ENCODE measurements around the gene DOCK9.

DNA sequence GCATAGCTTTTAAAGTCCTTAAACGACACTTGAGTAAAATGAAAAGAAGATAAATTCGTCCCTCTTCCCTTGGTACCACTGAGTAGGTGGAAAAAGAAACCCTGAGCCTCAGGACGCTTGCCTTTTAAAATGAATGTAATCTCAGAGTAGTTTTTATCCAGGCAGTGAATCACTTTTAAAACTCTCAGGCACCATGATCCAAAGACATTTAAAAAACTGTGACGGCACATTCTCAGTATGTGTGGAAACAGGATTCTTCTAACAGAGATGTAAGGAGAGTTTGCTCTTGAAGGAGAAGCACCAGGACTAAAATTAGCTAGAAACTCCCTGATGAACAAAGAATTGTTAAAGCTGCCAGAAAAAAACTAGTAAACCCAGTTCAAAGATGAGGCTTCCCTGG is 119.7 kb downstream of the DOCK9 start:
- TF ChIP-seq CTCF (IDR thresholded peaks at IDR 0.05) (no peak), POLR2A (IDR thresholded peaks at IDR 0.05) (no peak)

Measured in right lobe of liver (tissue), 4 donors.